SU-DHL-6 (cell line): ENCODE measurements around the gene CCDC9B.

Experiments used
- H2AFZ ChIP-seq: fragments of 200-600 bp; sonication (generic); 2 replicates; pipeline ENCODE4 v1.6.1; 2014; ENCODE audit warnings: low read depth, mild to moderate bottlenecking, moderate library complexity, mixed read lengths, antibody characterized with exemption, low read length; ENCODE audit not compliant: severe bottlenecking
- H3F3A ChIP-seq: fragments of 200-600 bp; shearing (Covaris generic); 2 replicates; pipeline ENCODE4 v1.6.0; 2016; ENCODE audit warnings: antibody characterized with exemption, mild to moderate bottlenecking; ENCODE audit not compliant: insufficient read depth
- H3K27ac ChIP-seq: fragments of 200-600 bp; sonication (generic); 2 replicates; pipeline ENCODE4 v1.5.1; 2016; ENCODE audit warnings: low read depth, mild to moderate bottlenecking, low read length, moderate library complexity, mixed read lengths
- H3K27me3 ChIP-seq: fragments of 200-600 bp; sonication (generic), shearing (Covaris generic); 2 replicates; pipeline ENCODE4 v1.6.0; 2014; ENCODE audit warnings: mild to moderate bottlenecking, low read length
- H3K36me3 ChIP-seq: fragments of 200-600 bp; sonication (generic); 2 replicates; pipeline ENCODE4 v1.6.1; 2014; ENCODE audit warnings: mild to moderate bottlenecking, low read length, mixed read lengths
- H3K4me2 ChIP-seq: fragments of 300-600, 200-600 bp; shearing (Covaris generic), sonication (generic); 2 replicates; pipeline ENCODE4 v1.6.0; 2014; ENCODE audit warnings: low read length, low read depth, mild to moderate bottlenecking; ENCODE audit not compliant: poor library complexity, severe bottlenecking
- H3K4me3 ChIP-seq: fragments of 200-600 bp; sonication (generic); 2 replicates; pipeline ENCODE4 v1.5.1; 2014; ENCODE audit warnings: antibody characterized with exemption, low read length, mild to moderate bottlenecking, mixed read lengths; ENCODE audit not compliant: insufficient read depth, poor library complexity, severe bottlenecking
- H3K79me2 ChIP-seq: fragments of 200-600 bp; sonication (generic); 2 replicates; pipeline ENCODE4 v1.6.1; 2014; ENCODE audit warnings: mild to moderate bottlenecking, low read length, moderate library complexity; ENCODE audit not compliant: insufficient read depth
- H3K9ac ChIP-seq: fragments of 200-600 bp; sonication (generic); 2 replicates; pipeline ENCODE4 v1.7.0; 2014; ENCODE audit warnings: mild to moderate bottlenecking, low read length
- H3K9me2 ChIP-seq: fragments of 200-600 bp; sonication (generic); replicated peaks from 2 replicates; pipeline ENCODE4 v1.6.1; 2014; ENCODE audit warnings: low read length; ENCODE audit not compliant: insufficient read depth
- H3K9me3 ChIP-seq: fragments of 200-600 bp; sonication (generic); 2 replicates; pipeline ENCODE4 v1.6.1; 2014; ENCODE audit warnings: low read length, mixed read lengths; ENCODE audit not compliant: insufficient read depth
- H4K20me1 ChIP-seq: fragments of 200-600 bp; sonication (generic); 2 replicates; pipeline ENCODE4 v1.6.1; 2014; ENCODE audit warnings: low read depth, mild to moderate bottlenecking, antibody characterized with exemption, low read length, moderate library complexity, mixed read lengths
- CTCF ChIP-seq: fragments of 200-600 bp; sonication (generic); IDR thresholded peaks from one replicate; pipeline ENCODE4 v1.5.1; 2017; ENCODE audit warnings: antibody characterized with exemption, mild to moderate bottlenecking, low read length, moderate library complexity; ENCODE audit not compliant: insufficient read depth, poor library complexity, severe bottlenecking
- EZH2phosphoT487 ChIP-seq: fragments of 200-600 bp; sonication (generic), shearing (Covaris generic); conservative IDR thresholded peaks from 2 replicates; pipeline ENCODE4 v1.6.1; 2018; ENCODE audit warnings: mild to moderate bottlenecking, antibody characterized with exemption, low read length, moderate library complexity, mixed read lengths

Gene CCDC9B

GRCh38 chr15:40281801-40282146 lies 59.0 kb downstream of the CCDC9B start:
- H3K9ac ChIP-seq, result no peak overlapping the region

More at GRCh38 chr15:40281801-40282146, 59.0 kb downstream of the CCDC9B start:
- Histone ChIP-seq H3K79me2 (no peaks in the 10 kb centered on the region), H2AFZ (no peak overlapping the region), H3K4me3 (no peak overlapping the region), H3K27ac (no peak overlapping the region), H3K4me2 (peak overlapping the region; percentile 59), H3K36me3 (no peaks in the 10 kb centered on the region), H4K20me1 (no peaks in the 10 kb centered on the region), H3K9me2 (no peaks in the 10 kb centered on the region), H3F3A (no peaks in the 10 kb centered on the region), H3K27me3 (no peaks in the 10 kb centered on the region), H3K9me3 (no peaks in the 10 kb centered on the region)
- no peak for TF ChIP-seq CTCF
- TF ChIP-seq EZH2phosphoT487, result no peak
